H1 (cell line): Measurements from ENCODE around the gene CAMK2B. TPM values are rescaled to one million over a fixed set of nuclear protein-coding genes. Genes with fewer than 3 reads are reported as not detected.

Source experiments
- RNF2 ChIP-seq: fragments of 200-900, 300-1000 bp; sonication (generic); IDR thresholded peaks from 2 replicates; pipeline ENCODE4 v1.7.1; 2016; ENCODE audit warnings: borderline replicate concordance, low read depth, mild to moderate bottlenecking, antibody characterized with exemption, low read length; ENCODE audit not compliant: poor library complexity, severe bottlenecking; ENCODE audit errors: missing control alignments
- polyA plus RNA-seq, 7 experiments: library from polyadenylated mRNA; depleted of rRNA in 3 of 7; stranded (reverse) in 5 of 7; unstranded in 2 of 7; fragments of >200 nt in 5 of 7; fragments of 200-250 nt in 2 of 7; gene quantifications; 1 replicate in 5 of 7; 2 replicates in 1 of 7; 4 replicates in 1 of 7; pipeline versions ENCODE4 v1.2.1 to v1.2.3, GENCODE V29; 2011 to 2013; ENCODE audit warnings: missing spikeins in 2 of 7, mixed read lengths in 2 of 7
- total RNA-seq: library from RNA; stranded (reverse); fragmentation: NEBNext Ultra II Directional; extraction: Animal tissue kit (Norgen Biotek cat#: 25700); gene quantifications from 2 replicates; pipeline ENCODE4 v1.2.1, GENCODE V29; 2021
- TF ChIP-seq, protein P1 (sequence below), 3 experiments: IDR thresholded peaks; 1 replicate in 2 of 3; 2 replicates in 1 of 3; pipeline versions ENCODE4 v1.5.1 to v1.6.1; 2011; ENCODE audit warnings: low read length in 3 of 3, mild to moderate bottlenecking in 3 of 3, inconsistent platforms in 2 of 3, low read depth in 1 of 3, moderate library complexity in 1 of 3; ENCODE audit not compliant: insufficient read depth in 1 of 3; ENCODE audit errors: control extremely low read depth in 1 of 3

CAMK2B gene
- total and polyA plus RNA-seq, 2 of the 8 experiments (the other 6 are each of a cell fraction or from before 2014, with no cell fraction given) = 0.05 to 0.15 TPM

GRCh38 chr7:44287488-44288380 is 37.7 kb downstream of the CAMK2B start (continued):
- no peak for TF ChIP-seq RNF2
- TF ChIP-seq, protein P1, sequence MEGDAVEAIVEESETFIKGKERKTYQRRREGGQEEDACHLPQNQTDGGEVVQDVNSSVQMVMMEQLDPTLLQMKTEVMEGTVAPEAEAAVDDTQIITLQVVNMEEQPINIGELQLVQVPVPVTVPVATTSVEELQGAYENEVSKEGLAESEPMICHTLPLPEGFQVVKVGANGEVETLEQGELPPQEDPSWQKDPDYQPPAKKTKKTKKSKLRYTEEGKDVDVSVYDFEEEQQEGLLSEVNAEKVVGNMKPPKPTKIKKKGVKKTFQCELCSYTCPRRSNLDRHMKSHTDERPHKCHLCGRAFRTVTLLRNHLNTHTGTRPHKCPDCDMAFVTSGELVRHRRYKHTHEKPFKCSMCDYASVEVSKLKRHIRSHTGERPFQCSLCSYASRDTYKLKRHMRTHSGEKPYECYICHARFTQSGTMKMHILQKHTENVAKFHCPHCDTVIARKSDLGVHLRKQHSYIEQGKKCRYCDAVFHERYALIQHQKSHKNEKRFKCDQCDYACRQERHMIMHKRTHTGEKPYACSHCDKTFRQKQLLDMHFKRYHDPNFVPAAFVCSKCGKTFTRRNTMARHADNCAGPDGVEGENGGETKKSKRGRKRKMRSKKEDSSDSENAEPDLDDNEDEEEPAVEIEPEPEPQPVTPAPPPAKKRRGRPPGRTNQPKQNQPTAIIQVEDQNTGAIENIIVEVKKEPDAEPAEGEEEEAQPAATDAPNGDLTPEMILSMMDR (IDR thresholded peaks at IDR 0.05; ENCODE audit: control extremely low read depth in 1 of 3, insufficient read depth in 1 of 3, low read depth in 1 of 3, low read length in 3 of 3) = no peak
